AG04449 (cell line): ENCODE data around the gene CA4.

Source experiments
- CTCF ChIA-PET: fragments of 350-600 bp; formaldehyde crosslinking; extraction: SDS; loops from one replicate; lab custom pipeline; 2021; ENCODE audit warnings: antibody characterized with exemption; lab: Yijun Ruan, JAX
- POLR2A ChIA-PET: fragments of 400-600, 350-600 bp; formaldehyde crosslinking; extraction: SDS; loops from one replicate; lab custom pipeline; 2020; ENCODE audit warnings: antibody characterized with exemption, inconsistent platforms; lab: Yijun Ruan, JAX
- DNase-seq: peaks from one replicate; pipeline ENCODE4 v3.0.0-alpha.2; 2010; ENCODE audit warnings: low read depth, low spot score
- H3K4me3 ChIP-seq: 2 replicates; pipeline ENCODE4 v1.5.1; 2011; ENCODE audit warnings: low read depth, mild to moderate bottlenecking, control low read depth, low read length
- TF ChIP-seq, protein P1 (sequence below): IDR thresholded peaks from one replicate; pipeline ENCODE4 v1.5.1; 2011; ENCODE audit warnings: mild to moderate bottlenecking, moderate library complexity, low read length, control low read depth, inconsistent platforms; ENCODE audit not compliant: insufficient read depth; ENCODE audit errors: missing control alignments

Gene CA4

DNA sequence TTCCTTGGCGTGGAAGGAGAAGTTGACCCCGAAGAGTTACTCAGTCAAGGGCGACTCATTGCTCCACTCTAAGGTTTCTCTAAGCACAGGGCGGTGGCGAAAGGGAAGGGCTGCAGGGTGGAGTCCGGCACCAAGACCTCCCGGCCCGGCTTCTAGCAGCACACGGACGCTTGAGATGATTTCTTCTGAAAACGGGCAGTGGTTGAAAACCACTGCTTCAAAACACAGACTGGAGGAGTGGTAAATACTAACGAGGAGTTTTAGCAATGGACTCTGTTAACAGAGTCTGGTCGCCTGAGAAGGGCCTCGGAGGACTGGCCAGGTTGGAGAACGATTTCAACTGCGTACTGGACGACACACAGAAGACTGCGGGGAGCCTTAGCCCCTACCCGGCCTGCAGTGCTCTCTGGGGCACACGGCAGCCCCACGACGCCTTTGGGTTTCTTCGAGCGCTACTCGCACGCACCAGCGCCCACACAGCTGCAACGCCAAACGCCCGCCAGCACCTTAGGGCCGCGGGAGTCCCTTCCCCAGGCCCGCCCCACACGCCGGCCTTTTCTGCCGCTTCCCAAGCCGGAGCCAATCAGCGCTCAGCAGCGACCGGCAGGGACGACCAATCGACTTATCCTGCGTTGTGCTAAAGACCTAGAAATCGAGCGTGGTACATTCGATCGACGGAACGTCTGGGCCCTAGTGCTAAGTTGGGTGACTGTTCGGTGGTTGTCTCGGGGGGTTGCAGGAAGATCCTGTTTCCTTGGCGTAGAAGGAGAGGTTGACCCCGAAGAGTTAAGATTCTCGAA is 14.4 kb upstream of the CA4 start:
- CTCF ChIA-PET: interaction anchor here (1.7 to 2.1 kb wide), 2 partner anchors 8 to 96 kb away, joined by 4 read pairs; no protein-coding TSS in a partner anchor
- peak overlapping the region; percentile 90 for H3K4me3 ChIP-seq
- DNase-seq: peak; percentile 42
- POLR2A ChIA-PET: no interaction called here
- TF ChIP-seq, protein P1, sequence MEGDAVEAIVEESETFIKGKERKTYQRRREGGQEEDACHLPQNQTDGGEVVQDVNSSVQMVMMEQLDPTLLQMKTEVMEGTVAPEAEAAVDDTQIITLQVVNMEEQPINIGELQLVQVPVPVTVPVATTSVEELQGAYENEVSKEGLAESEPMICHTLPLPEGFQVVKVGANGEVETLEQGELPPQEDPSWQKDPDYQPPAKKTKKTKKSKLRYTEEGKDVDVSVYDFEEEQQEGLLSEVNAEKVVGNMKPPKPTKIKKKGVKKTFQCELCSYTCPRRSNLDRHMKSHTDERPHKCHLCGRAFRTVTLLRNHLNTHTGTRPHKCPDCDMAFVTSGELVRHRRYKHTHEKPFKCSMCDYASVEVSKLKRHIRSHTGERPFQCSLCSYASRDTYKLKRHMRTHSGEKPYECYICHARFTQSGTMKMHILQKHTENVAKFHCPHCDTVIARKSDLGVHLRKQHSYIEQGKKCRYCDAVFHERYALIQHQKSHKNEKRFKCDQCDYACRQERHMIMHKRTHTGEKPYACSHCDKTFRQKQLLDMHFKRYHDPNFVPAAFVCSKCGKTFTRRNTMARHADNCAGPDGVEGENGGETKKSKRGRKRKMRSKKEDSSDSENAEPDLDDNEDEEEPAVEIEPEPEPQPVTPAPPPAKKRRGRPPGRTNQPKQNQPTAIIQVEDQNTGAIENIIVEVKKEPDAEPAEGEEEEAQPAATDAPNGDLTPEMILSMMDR: no peak

DNA sequence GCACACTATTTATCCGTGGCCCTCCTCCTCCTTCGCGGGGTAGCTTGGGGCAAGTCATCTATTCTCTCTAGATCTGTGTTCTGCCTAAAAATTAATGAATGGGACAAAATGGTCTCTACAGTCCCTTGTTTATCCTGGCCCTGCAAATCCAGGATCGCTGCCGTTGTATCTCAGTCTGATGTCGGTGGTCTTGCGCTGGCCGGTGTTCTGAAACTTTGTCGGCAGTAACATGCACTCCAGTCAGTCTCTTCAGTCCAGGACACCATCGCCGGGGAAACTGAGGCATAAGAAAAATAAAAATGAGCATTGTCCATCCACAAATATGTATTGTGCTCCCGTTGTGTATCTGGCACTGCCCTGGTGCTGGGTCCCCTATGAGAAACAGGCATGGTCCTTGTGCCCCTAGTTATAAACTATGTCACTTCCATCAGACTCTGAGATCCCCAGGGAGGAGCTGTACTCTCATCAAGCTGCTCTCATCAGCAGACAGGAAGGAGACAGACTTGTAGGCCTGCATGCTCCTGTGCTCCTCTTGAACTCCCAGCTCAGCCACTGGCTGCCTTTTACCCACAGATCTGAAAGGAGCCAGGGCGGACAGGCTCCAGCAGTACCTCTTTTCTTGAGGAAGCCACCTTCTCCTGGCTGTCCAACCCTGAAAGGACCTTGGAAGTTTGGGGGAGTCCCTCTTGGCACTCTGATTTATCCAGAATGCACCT is 13.7 kb upstream of the CA4 start:
- DNase-seq: no peak
- peak overlapping the region; percentile 90 for H3K4me3 ChIP-seq
- ChIA-PET CTCF (interaction anchor here (1.2 to 2.1 kb wide), 2 partner anchors 95 to 288 kb away, joined by 3 to 4 read pairs; no protein-coding TSS in a partner anchor), POLR2A (no interaction called here)
- TF ChIP-seq, protein P1: no peak

DNA sequence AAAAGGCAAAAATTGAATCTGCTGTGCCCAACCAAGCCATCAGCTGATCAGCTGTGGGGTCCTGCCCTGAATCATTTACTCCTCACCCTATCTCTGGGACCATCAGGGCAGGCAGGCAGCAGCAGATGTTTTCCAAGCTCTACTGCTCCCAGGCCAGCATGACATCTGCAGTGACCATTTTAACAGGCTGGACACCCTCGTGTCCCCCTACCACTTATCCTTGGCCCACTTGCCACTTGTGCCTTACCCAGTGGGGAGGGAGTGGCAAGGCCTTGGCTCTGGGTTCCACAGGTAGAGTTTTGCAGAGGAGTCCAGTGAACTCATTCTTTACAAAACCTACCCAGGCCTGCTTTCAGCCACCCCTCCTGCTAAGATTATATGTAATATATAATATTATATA is 12.0 kb upstream of the CA4 start:
- no peak for DNase-seq
- ChIA-PET POLR2A (no interaction called here), CTCF (interaction anchor here (0.9 to 2.1 kb wide), 4 partner anchors 93 to 301 kb away, joined by 3 to 4 read pairs (median 4); no protein-coding TSS in a partner anchor)

DNA sequence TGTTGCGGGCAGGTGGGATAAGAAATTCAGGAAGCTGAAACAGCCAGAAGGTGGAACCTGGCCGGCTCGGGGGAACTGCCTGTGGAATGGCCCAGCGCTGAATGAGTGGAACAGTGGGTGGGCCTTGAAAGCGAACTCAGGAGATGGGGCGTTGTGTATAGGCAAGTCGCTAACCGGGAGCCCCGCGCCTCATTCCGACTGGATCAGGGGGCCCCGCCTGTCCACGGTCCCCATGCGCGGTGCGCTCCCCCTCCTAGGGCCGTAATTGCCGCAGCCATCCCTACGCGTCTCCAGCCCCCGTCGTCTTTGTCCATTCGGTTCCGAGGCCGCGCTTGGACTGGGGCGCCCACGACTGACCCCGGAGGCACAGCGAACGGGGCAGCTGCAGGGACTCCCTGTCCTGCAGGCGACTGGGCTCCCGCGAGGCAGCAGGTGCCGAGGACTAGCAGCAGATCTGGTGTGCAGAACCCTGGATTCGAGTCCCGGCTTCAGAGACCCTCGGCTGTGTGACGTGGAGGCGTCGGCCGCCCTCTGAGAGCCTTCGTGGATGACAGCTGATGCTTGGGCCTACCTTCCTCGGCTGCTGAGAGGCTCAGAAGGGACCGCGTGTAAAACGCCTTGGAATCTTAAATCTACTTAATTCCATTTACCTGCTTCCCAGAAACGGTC is 10.9 kb upstream of the CA4 start:
- POLR2A ChIA-PET: no interaction called here
- no peak for DNase-seq
- TF ChIP-seq, protein P1: no peak
- no peak overlapping the region for H3K4me3 ChIP-seq
- CTCF ChIA-PET: interaction anchor here (0.6 to 4.6 kb wide), 5 partner anchors 7 to 300 kb away, joined by 3 to 71 read pairs (median 4); partner anchors contain the start of gene CA4

More for the DNA sequence above, 12.0 kb upstream of the CA4 start:
- H3K4me3 ChIP-seq: no peak overlapping the region
- TF ChIP-seq, protein P1: no peak

DNA sequence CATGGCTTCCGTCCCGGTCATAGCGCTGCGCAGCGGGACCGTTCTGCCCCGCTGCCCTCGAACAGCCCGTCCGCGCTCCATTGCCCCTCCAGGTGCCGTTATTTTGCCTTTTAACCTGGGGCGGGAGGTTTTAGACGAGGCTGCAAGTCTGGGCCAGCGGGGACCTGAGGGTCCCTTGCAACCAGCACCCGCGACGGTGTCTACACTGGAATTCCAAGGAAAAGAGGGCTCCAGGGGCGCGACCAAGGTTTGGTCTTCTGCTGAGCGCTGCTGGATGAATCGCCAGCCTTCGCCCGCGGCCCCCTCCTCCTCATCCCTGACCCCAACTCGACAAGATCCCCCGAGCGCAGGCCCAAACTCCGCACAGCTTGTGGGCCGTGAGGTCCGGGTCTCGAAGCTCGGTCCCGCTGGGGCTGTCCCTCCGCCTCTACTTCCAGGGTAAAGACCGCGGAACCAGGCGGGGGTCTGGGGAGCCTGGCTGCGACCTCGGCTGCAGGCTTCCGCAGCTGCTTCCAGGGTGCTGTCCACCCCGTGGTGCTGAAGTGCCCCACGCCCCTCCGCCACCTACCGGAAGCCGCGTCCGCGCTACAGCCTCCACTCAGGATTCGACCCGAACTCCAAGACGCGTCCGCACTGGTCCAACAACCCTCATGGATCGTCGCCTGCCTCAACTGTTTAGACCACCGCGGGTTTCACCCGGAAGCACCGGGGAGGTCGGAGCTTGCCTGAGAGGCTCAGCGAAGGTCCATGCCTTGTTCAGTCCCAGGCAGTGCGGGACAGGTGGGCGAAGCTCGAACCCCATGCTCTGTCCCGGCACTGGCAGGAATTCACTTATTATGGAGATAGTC is 10.1 kb upstream of the CA4 start:
- no peak for DNase-seq
- POLR2A ChIA-PET: interaction anchor here (0.6 to 0.9 kb wide), 2 partner anchors 93 to 253 kb away, joined by 3 read pairs; partner anchors contain the start of gene USP32
- H3K4me3 ChIP-seq: peak overlapping the region; percentile 23
- TF ChIP-seq, protein P1: peak; percentile 95
- CTCF ChIA-PET: interaction anchor here (0.6 to 4.6 kb wide), 16 partner anchors 8 to 301 kb away, joined by 3 to 71 read pairs (median 4); partner anchors contain the start of gene CA4
